ENCODE results near the gene MGRN1.

The MGRN1 gene

DNA sequence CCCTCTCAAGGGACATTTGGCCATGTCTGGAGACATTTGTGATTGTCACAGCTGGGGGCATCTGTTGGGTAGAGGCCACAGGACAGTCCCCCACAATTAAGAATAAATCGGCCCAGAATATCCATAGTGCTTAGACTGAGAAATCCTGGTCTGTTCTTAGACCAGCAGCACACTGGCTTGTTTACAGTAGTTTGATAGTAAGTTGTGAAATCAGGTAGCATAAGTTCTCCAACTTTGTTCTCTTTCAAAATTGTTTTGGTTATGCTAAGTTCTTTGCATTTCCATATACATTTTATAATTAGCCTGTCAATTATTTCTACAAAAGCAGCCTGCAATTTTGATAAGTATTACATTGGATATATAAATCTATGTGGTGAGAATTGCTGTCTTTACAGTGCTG, 6.8 kb downstream of the MGRN1 start:
- TF ChIP-seq, protein P1, sequence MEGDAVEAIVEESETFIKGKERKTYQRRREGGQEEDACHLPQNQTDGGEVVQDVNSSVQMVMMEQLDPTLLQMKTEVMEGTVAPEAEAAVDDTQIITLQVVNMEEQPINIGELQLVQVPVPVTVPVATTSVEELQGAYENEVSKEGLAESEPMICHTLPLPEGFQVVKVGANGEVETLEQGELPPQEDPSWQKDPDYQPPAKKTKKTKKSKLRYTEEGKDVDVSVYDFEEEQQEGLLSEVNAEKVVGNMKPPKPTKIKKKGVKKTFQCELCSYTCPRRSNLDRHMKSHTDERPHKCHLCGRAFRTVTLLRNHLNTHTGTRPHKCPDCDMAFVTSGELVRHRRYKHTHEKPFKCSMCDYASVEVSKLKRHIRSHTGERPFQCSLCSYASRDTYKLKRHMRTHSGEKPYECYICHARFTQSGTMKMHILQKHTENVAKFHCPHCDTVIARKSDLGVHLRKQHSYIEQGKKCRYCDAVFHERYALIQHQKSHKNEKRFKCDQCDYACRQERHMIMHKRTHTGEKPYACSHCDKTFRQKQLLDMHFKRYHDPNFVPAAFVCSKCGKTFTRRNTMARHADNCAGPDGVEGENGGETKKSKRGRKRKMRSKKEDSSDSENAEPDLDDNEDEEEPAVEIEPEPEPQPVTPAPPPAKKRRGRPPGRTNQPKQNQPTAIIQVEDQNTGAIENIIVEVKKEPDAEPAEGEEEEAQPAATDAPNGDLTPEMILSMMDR (IDR thresholded peaks at IDR 0.05; ENCODE audit: low read depth, low read length) = no peak
- DNase-seq (ENCODE audit: low read depth in 2 of 2) = no peak
- no peak overlapping the region for H3K4me3 ChIP-seq (replicated peaks in 1 of 2; ENCODE audit: low read depth in 2 of 2, low read length in 2 of 2)

DNA sequence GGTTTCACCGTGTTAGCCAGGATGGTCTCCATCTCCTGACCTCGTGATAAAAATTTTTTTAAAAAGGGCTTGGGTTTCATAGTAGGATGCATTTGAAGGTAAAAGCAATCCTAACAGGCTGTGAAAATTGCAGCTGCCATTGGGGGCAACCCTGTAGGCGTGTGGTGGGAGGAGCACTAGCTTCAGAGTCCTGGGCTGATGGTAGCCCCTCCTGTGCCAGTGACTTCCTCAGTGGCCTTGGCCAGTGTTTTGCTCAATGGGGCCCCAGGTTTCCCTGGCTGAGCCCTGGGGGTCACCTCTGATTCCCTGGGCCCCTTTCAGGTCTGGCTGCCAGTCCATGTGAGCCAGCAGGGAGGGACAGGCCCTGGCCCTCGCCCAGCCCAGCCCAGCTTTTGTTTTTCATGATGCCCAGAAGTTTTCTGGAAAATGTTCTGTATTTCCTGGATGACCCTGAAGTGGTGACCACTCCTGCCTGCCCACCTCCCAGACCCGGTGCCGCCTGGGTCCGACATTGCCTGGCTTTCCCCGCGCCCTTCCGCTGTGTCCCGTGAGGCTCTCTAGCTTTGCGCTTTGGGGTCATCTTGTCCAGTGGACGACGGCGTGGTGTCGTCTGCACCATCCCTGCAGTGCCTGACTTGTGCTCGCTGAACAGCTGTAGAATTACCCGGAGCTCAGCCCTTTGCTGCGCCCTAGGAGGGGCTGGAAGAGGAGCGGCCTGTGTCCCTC, 9.4 kb downstream of the MGRN1 start:
- no peak overlapping the region for H3K4me3 ChIP-seq (replicated peaks in 1 of 2; ENCODE audit: low read depth in 2 of 2, low read length in 2 of 2)
- TF ChIP-seq, protein P1 (IDR thresholded peaks at IDR 0.05; ENCODE audit: low read depth, low read length) = no peak
- DNase-seq (ENCODE audit: low read depth in 2 of 2) = no peak

DNA sequence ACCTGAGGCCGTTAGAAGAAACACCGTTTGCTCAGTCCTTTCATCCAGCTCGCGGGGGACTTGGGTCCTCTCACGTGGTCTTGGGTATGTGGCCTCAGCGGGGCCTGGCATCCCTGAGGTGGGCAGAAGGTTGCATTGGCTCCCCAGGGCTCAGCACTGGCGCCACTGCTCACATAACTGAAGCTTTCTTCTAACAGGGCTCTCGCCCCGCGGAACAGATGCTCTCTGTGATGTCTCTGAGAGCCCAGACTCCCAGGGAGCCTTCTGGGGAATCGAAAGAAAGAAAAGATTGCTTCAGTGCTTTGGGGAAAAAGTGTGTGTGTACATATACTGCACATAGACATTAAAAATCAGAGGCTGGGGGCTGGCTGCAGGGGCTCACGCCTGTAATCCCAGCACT, 10.1 kb downstream of the MGRN1 start:
- no peak overlapping the region for H3K4me3 ChIP-seq (replicated peaks in 1 of 2; ENCODE audit: low read depth in 2 of 2, low read length in 2 of 2)
- TF ChIP-seq, protein P1 (IDR thresholded peaks at IDR 0.05; ENCODE audit: low read depth, low read length) = no peak
- DNase-seq (ENCODE audit: low read depth in 2 of 2) = no peak

DNA sequence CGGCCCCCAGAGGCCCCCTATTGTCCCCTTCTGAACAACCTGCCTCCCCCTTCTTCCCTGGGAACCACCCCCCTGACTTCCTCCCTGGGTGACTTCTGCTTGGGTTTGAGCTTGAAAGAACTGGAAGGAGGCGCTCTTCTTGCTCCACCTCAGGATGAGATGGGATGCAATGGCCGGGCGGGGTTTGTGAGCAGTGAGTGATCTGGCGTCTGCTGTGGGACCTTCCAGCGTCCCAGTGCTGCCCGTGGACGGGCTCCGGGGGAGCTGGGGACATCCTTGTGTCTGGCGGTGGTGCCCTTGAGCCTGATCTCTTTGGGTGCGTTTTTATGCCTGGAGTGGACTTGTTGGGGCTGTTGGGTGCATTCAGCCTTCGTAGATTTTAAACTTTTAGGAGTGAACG, 11.6 kb downstream of the MGRN1 start:
- no peak for DNase-seq (ENCODE audit: low read depth in 2 of 2)
- TF ChIP-seq, protein P1 (IDR thresholded peaks at IDR 0.05; ENCODE audit: low read depth, low read length) = no peak
- no peak overlapping the region for H3K4me3 ChIP-seq (replicated peaks in 1 of 2; ENCODE audit: low read depth in 2 of 2, low read length in 2 of 2)

DNA sequence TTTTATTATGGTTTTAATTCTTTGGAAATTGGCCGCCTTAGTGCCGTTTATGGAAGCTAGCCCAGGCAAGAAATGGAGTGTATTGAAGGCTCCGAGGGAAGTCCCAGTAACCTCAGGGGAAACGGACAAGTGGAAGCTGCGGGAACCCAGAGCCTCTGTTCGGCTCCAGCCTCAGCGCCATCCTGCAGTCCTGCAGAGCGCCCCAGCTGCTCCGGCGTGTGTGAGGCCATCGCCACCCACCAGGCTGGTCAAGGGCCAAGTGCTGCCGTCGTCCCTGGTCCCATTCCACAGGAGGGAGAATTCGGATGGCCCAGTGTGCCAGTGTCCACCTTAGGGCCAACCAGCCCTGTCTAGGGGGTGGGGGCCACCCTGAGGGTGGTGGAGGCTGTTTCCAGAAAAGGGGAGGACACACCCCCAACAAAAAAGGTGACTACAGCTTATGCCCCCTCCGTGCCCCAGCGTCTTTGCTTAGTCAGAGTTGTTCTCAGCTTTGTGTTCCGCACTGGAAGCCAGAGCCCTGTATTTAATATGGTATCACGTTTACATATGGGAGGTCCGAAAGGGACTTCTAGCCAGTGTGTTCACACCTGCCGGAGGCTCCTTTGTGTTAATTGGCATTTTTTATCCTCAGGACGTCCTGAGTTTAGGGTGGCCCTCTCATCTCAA, 13.0 kb downstream of the MGRN1 start:
- H3K4me3 ChIP-seq (replicated peaks in 1 of 2; ENCODE audit: low read depth in 2 of 2, low read length in 2 of 2) = no peak overlapping the region
- no peak for DNase-seq (ENCODE audit: low read depth in 2 of 2)
- TF ChIP-seq, protein P1 (IDR thresholded peaks at IDR 0.05; ENCODE audit: low read depth, low read length) = no peak

DNA sequence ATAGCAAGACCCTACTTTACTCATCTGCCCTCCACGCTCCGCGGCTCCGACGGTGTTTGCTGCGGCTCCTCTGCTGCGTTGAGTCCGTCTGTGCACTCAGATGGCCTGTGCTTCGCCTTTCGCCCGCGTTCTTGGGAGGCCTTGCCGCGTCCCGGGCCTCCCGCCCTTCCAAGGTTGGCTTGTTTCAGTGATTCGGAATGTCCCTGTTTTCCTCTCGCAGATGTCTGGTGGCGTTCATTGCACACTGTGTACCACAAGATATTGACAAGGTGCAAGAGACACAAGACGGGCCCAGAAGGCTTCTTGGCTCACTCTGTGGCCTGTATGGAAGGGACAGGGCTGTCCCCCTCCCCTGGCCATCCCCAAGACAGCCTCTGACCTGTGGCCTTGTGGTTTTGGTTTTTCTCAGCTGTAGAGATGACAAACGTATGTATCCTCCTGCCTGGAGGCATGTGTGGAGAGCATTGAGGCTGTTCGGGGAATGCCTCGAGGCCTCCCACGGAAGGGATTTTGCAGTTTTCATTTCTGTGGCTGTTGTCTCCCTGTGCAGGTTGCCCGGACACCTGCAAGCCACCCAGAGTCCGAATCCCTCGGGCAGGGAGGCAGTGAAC, 15.4 kb downstream of the MGRN1 start:
- DNase-seq (ENCODE audit: low read depth in 2 of 2) = no peak
- TF ChIP-seq, protein P1 (IDR thresholded peaks at IDR 0.05; ENCODE audit: low read depth, low read length) = no peak
- H3K4me3 ChIP-seq (replicated peaks in 1 of 2; ENCODE audit: low read depth in 2 of 2, low read length in 2 of 2) = no peak overlapping the region
